Naive B cell (primary cell): Measurements from ENCODE around the gene DRP2. TPM values are rescaled to one million over a fixed set of nuclear protein-coding genes. Genes with fewer than 3 reads are reported as not detected.
"Not testable (repeated sequence)": the region's sequence is repeated elsewhere in the genome, so short reads cannot be mapped to it uniquely, and the experiment has no call there.

Source experiments
- ATAC-seq, 2 donors: fragments of 150-1000 bp; cut with Tn5 transposase; 2 replicates each; pipeline ENCODE4 v1.10.0; 2021; ENCODE audit warnings: low read depth in 2 of 2, mild to moderate bottlenecking in 2 of 2, moderate library complexity in 2 of 2
- DNase-seq: peaks from one replicate; pipeline ENCODE4 v3.0.0; 2022
- H3K27ac Mint-ChIP-seq, 6 donors: one replicate each; pipeline ENCODE4 v1.8.0; 2020 to 2022; ENCODE audit warnings: mild to moderate bottlenecking in 6 of 6, mixed read lengths in 6 of 6, moderate library complexity in 5 of 6, inconsistent platforms in 2 of 6
- H3K27me3 Mint-ChIP-seq, 3 donors: one replicate each; pipeline ENCODE4 v1.8.0; 2021 to 2022; ENCODE audit warnings: mixed read lengths in 3 of 3, mild to moderate bottlenecking in 1 of 3
- H3K36me3 Mint-ChIP-seq, 2 donors: one replicate each; pipeline ENCODE4 v1.8.0; 2020 to 2022; ENCODE audit warnings: mixed read lengths in 2 of 2, inconsistent platforms in 1 of 2, mild to moderate bottlenecking in 1 of 2
- H3K4me1 Mint-ChIP-seq, 3 donors: one replicate each; pipeline ENCODE4 v1.8.0; 2020 to 2022; ENCODE audit warnings: mixed read lengths in 3 of 3, inconsistent platforms in 1 of 3, mild to moderate bottlenecking in 1 of 3, moderate library complexity in 1 of 3
- H3K4me3 Mint-ChIP-seq, 8 donors: one replicate each; pipeline ENCODE4 v1.8.0; 2020 to 2022; ENCODE audit warnings: mild to moderate bottlenecking in 8 of 8, mixed read lengths in 8 of 8, moderate library complexity in 8 of 8, inconsistent platforms in 2 of 8
- H3K9me3 Mint-ChIP-seq, 7 donors: one replicate each; pipeline ENCODE4 v1.8.0; 2020 to 2022; ENCODE audit warnings: mixed read lengths in 7 of 7, mild to moderate bottlenecking in 5 of 7, inconsistent platforms in 2 of 7, moderate library complexity in 1 of 7
- polyA plus RNA-seq, 6 donors: library from polyadenylated mRNA; unstranded; fragments of 300-500 nt; fragmentation: Illumina TruSeq; gene quantifications; one replicate each; pipeline ENCODE4 v1.2.3, GENCODE V29; 2021; ENCODE audit warnings: low read depth in 6 of 6

Gene DRP2
- polyA plus RNA-seq, 6 donors from 2014 or later, result not detected

- Mint-ChIP-seq H3K27me3 (no peaks in the 10 kb centered on the region), H3K27ac (no peak overlapping the region), H3K4me1 (peaks cover 0 to 6% (median 0%) of the 10 kb centered on the region in 3 donors), H3K9me3 (no peaks in the 10 kb centered on the region), H3K4me3 (no peak overlapping the region), H3K36me3 (no peaks in the 10 kb centered on the region)
- DNase-seq (no peak), ATAC-seq (no peak)
Measured at GRCh38 chrX:101260435-101260834, 40.8 kb downstream of the DRP2 start.

- ATAC-seq (no peak), DNase-seq (no peak)
- Mint-ChIP-seq H3K27ac (no peak overlapping the region), H3K4me3 (no peak overlapping the region), H3K4me1 (peaks cover 0 to 5% (median 0%) of the 10 kb centered on the region in 3 donors), H3K27me3 (no peaks in the 10 kb centered on the region), H3K36me3 (no peaks in the 10 kb centered on the region), H3K9me3 (no peaks in the 10 kb centered on the region)
Measured at GRCh38 chrX:101262590-101262989, 43.0 kb downstream of the DRP2 start.

- H3K4me1 Mint-ChIP-seq, result no peaks in the 10 kb centered on the region
- H3K27me3 Mint-ChIP-seq, result no peaks in the 10 kb centered on the region
- no peak overlapping the region for H3K27ac Mint-ChIP-seq
- no peaks in the 10 kb centered on the region for H3K36me3 Mint-ChIP-seq
- no peak for ATAC-seq
- no peaks in the 10 kb centered on the region for H3K9me3 Mint-ChIP-seq
- H3K4me3 Mint-ChIP-seq, result no peak overlapping the region
- DNase-seq, result no peak
Measured at GRCh38 chrX:101263766-101264165, 44.2 kb downstream of the DRP2 start.

GRCh38 chrX:101265869-101266428 lies 46.4 kb downstream of the DRP2 start:
- peaks cover 0 to 5% (median 5%) of the 10 kb centered on the region in 3 donors for H3K27me3 Mint-ChIP-seq
- DNase-seq (no peak), ATAC-seq (no peak)
- H3K4me1 Mint-ChIP-seq, result no peaks in the 10 kb centered on the region
- H3K27ac Mint-ChIP-seq, result no peak overlapping the region
- H3K36me3 Mint-ChIP-seq, result no peaks in the 10 kb centered on the region
- H3K9me3 Mint-ChIP-seq, result no peaks in the 10 kb centered on the region
- H3K4me3 Mint-ChIP-seq, result no peak overlapping the region

GRCh38 chrX:101274198-101274597 lies 54.6 kb downstream of the DRP2 start:
- Mint-ChIP-seq H3K27me3 (peaks cover 0 to 15% (median 5%) of the 10 kb centered on the region in 3 donors), H3K4me3 (no peak overlapping the region), H3K27ac (no peak overlapping the region), H3K4me1 (no peaks in the 10 kb centered on the region), H3K36me3 (no peaks in the 10 kb centered on the region), H3K9me3 (no peaks in the 10 kb centered on the region)
- DNase-seq, result no peak
- no peak for ATAC-seq

- ATAC-seq (no peak), DNase-seq (no peak)
- Mint-ChIP-seq H3K27me3 (peaks cover 0 to 8% (median 0%) of the 10 kb centered on the region in 3 donors), H3K4me3 (no peak overlapping the region), H3K36me3 (no peaks in the 10 kb centered on the region), H3K4me1 (no peaks in the 10 kb centered on the region), H3K9me3 (no peaks in the 10 kb centered on the region), H3K27ac (no peak overlapping the region)
Measured at GRCh38 chrX:101276238-101276637, 56.7 kb downstream of the DRP2 start.

- Mint-ChIP-seq H3K9me3 (no peaks in the 10 kb centered on the region), H3K4me1 (no peaks in the 10 kb centered on the region), H3K27me3 (no peaks in the 10 kb centered on the region), H3K36me3 (no peaks in the 10 kb centered on the region), H3K27ac (no peak overlapping the region), H3K4me3 (no peak overlapping the region)
- DNase-seq, result peak; percentile 10
- peak in 1 of 2 donors; percentile 49 for ATAC-seq
Measured at GRCh38 chrX:101287402-101287801, 67.8 kb downstream of the DRP2 start.

- Mint-ChIP-seq H3K4me3 (peak within 1 kb of the TSS in 1 of 8 donors; percentile 9), H3K4me1 (no peaks in the 10 kb centered on the region), H3K36me3 (no peaks in the 10 kb centered on the region), H3K9me3 (no peaks in the 10 kb centered on the region), H3K27me3 (no peaks in the 10 kb centered on the region), H3K27ac (no peak within 1 kb of the TSS)
- no peak for DNase-seq
- ATAC-seq, result no peak
Measured at GRCh38 chrX:101290957-101291603, 71.5 kb downstream of the DRP2 start, which contains the start of gene TAF7L. Gene TAF7L (minus strand): TSS chrX:101291334. CDS start chrX:101287543, 3,791 bp downstream.

GRCh38 chrX:101295603-101296002 lies 76.0 kb downstream of the DRP2 start:
- not testable (repeated sequence) for H3K4me3 Mint-ChIP-seq, H3K9me3 Mint-ChIP-seq, ATAC-seq, H3K4me1 Mint-ChIP-seq, DNase-seq, H3K36me3 Mint-ChIP-seq, H3K27me3 Mint-ChIP-seq, H3K27ac Mint-ChIP-seq

GRCh38 chrX:101303790-101304189 lies 84.2 kb downstream of the DRP2 start:
- Mint-ChIP-seq H3K36me3 (no peaks in the 10 kb centered on the region), H3K4me3 (peak overlapping the region in 6 of 8 donors; percentile 40 to 84 (median 48)), H3K27me3 (no peaks in the 10 kb centered on the region), H3K9me3 (peaks cover 0 to 5% (median 0%) of the 10 kb centered on the region in 7 donors), H3K4me1 (peaks cover 11 to 24% (median 12%) of the 10 kb centered on the region in 3 donors), H3K27ac (peak overlapping the region in 2 of 6 donors; percentile 30 to 59)
- peak; percentile 12 for DNase-seq
- peak; percentile 51 to 60 for ATAC-seq

Other genes starting within 250 kb of the DRP2 start
- gene TRMT2B, start 167.7 kb upstream of the DRP2 start, polyA plus RNA-seq, result 10 to 100 TPM; 41.4 to 75.7 (median 52.0) TPM
- not detected for gene TMEM35A, start 140.9 kb upstream of the DRP2 start, polyA plus RNA-seq
- under 1 TPM in 4 of 6 donors, not detected in 2; 0.26 to 0.60 (median 0.41) TPM for gene CENPI, start 121.6 kb upstream of the DRP2 start, polyA plus RNA-seq
- not detected for gene TAF7L, start 71.5 kb downstream of the DRP2 start, polyA plus RNA-seq
- 10 to 100 TPM in 4 of 6 donors, 1 to 10 TPM in 2; 7.7 to 17.9 (median 12.7) TPM for gene TIMM8A, start 129.0 kb downstream of the DRP2 start, polyA plus RNA-seq
- gene BTK, start 166.4 kb downstream of the DRP2 start, polyA plus RNA-seq, result 100 to 1,000 TPM; 110 to 189 (median 162) TPM
- 1,000 to 10,000 TPM; 1,439 to 2,390 (median 1,883) TPM for gene RPL36A, start 171.2 kb downstream of the DRP2 start, polyA plus RNA-seq
- gene GLA, start 188.1 kb downstream of the DRP2 start, polyA plus RNA-seq, result 10 to 100 TPM; 15.4 to 28.8 (median 24.9) TPM
- 100 to 1,000 TPM in 5 of 6 donors, 10 to 100 TPM in 1; 78.2 to 162 (median 109) TPM for gene HNRNPH2, start 188.4 kb downstream of the DRP2 start, polyA plus RNA-seq